Mesenchymal stem cell (in vitro differentiated cells and primary cell): ENCODE data around the gene SFSWAP.

Experiments used
- DNase-seq: peaks from one replicate; pipeline ENCODE4 v3.0.0-alpha.2; 2013
- H2AFZ ChIP-seq: one replicate; pipeline ENCODE4 v1.6.1; 2013; ENCODE audit warnings: low read depth, mild to moderate bottlenecking, control low read depth, inconsistent platforms, low read length, moderate library complexity
- H2AK5ac ChIP-seq: 2 replicates; pipeline ENCODE4 v1.6.1; 2013; ENCODE audit warnings: low read length, moderate library complexity, mild to moderate bottlenecking, inconsistent platforms; ENCODE audit not compliant: severe bottlenecking
- H2BK120ac ChIP-seq: one replicate; pipeline ENCODE4 v1.6.1; 2013; ENCODE audit warnings: low read depth, mild to moderate bottlenecking, inconsistent platforms, low read length, moderate library complexity
- H2BK12ac ChIP-seq, 2 experiments: one replicate each; pipeline ENCODE4 v1.6.1; 2013; ENCODE audit warnings: inconsistent platforms in 2 of 2, low read length in 2 of 2, mild to moderate bottlenecking in 2 of 2, moderate library complexity in 2 of 2, control low read depth in 1 of 2
- H2BK15ac ChIP-seq: one replicate; pipeline ENCODE4 v1.6.1; 2013; ENCODE audit warnings: mild to moderate bottlenecking, low read depth, inconsistent platforms; ENCODE audit not compliant: poor library complexity, severe bottlenecking
- H2BK5ac ChIP-seq: 2 replicates; pipeline ENCODE4 v1.6.1; 2013; ENCODE audit warnings: low read depth, mild to moderate bottlenecking, low read length, control low read depth, inconsistent platforms; ENCODE audit not compliant: poor library complexity, severe bottlenecking
- H3K14ac ChIP-seq, 2 experiments: one replicate each; pipeline ENCODE4 v1.6.1; 2013; ENCODE audit warnings: inconsistent platforms in 2 of 2, low read length in 2 of 2, control low read depth in 1 of 2, mild to moderate bottlenecking in 1 of 2, moderate library complexity in 1 of 2
- H3K18ac ChIP-seq, 2 experiments: one replicate each; pipeline ENCODE4 v1.6.1; 2013; ENCODE audit warnings: inconsistent platforms in 2 of 2, low read length in 2 of 2, control low read depth in 1 of 2, low read depth in 1 of 2, mild to moderate bottlenecking in 1 of 2
- H3K23ac ChIP-seq, 2 experiments: one replicate each; pipeline ENCODE4 v1.6.1; 2013; ENCODE audit warnings: inconsistent platforms in 2 of 2, low read length in 2 of 2, mild to moderate bottlenecking in 2 of 2, moderate library complexity in 2 of 2, control low read depth in 1 of 2
- H3K27ac ChIP-seq: 2 replicates; pipeline ENCODE4 v1.5.1; 2013; ENCODE audit warnings: mild to moderate bottlenecking, moderate library complexity, low read length, control low read depth, inconsistent platforms; ENCODE audit not compliant: poor library complexity, severe bottlenecking
- H3K27me3 ChIP-seq, 2 experiments: 2 replicates each; pipeline versions ENCODE4 v1.6.1 to v1.7.0; 2013; ENCODE audit warnings: low read length in 2 of 2, mild to moderate bottlenecking in 2 of 2, moderate library complexity in 2 of 2, control low read depth in 1 of 2, inconsistent platforms in 1 of 2; ENCODE audit not compliant: control insufficient read depth in 1 of 2, insufficient read depth in 1 of 2
- H3K36me3 ChIP-seq, 2 experiments: 2 replicates each; pipeline versions ENCODE4 v1.6.1 to v1.7.0; 2013; ENCODE audit warnings: low read length in 2 of 2, control low read depth in 1 of 2, inconsistent platforms in 1 of 2, low read depth in 1 of 2, mild to moderate bottlenecking in 1 of 2; ENCODE audit not compliant: insufficient read depth in 2 of 2, control insufficient read depth in 1 of 2
- H3K4ac ChIP-seq, 2 experiments: one replicate each; pipeline ENCODE4 v1.6.1; 2013; ENCODE audit warnings: inconsistent platforms in 2 of 2, low read length in 2 of 2, mild to moderate bottlenecking in 2 of 2, moderate library complexity in 2 of 2, control low read depth in 1 of 2, low read depth in 1 of 2
- H3K4me1 ChIP-seq: 2 replicates; pipeline ENCODE4 v1.6.1; 2013; ENCODE audit warnings: low read depth, low read length, control low read depth; ENCODE audit not compliant: control insufficient read depth, insufficient read depth
- H3K4me2 ChIP-seq: 2 replicates; pipeline ENCODE4 v1.6.1; 2013; ENCODE audit warnings: low read length, mild to moderate bottlenecking, inconsistent platforms; ENCODE audit not compliant: poor library complexity, severe bottlenecking
- H3K4me3 ChIP-seq, 2 experiments: 2 replicates each; pipeline versions ENCODE4 v1.5.1 to v1.7.0; 2013; ENCODE audit warnings: low read length in 2 of 2, mild to moderate bottlenecking in 2 of 2, control low read depth in 1 of 2, low read depth in 1 of 2; ENCODE audit not compliant: insufficient read depth in 1 of 2
- H3K79me1 ChIP-seq: replicated peaks from 2 replicates; pipeline ENCODE4 v1.6.1; 2013; ENCODE audit warnings: mild to moderate bottlenecking, control low read depth, low read length, inconsistent platforms; ENCODE audit not compliant: poor library complexity, severe bottlenecking
- H3K9ac ChIP-seq: 2 replicates; pipeline ENCODE4 v1.7.0; 2013; ENCODE audit warnings: mild to moderate bottlenecking, low read length, moderate library complexity
- H3K9me3 ChIP-seq: 2 replicates; pipeline ENCODE4 v1.7.0; 2013; ENCODE audit warnings: mild to moderate bottlenecking, low read length; ENCODE audit not compliant: control insufficient read depth
- H4K8ac ChIP-seq: one replicate; pipeline ENCODE4 v1.6.1; 2013; ENCODE audit warnings: inconsistent platforms, mild to moderate bottlenecking, low read length, moderate library complexity
- H4K91ac ChIP-seq: one replicate; pipeline ENCODE4 v1.6.1; 2013; ENCODE audit warnings: mild to moderate bottlenecking, low read length, inconsistent platforms
- WGBS: methylation state at CpG from one replicate; pipeline ENCODE4 v1.1.7; 2013; ENCODE audit warnings: mixed read lengths; 5-methylcytosine and 5-hydroxymethylcytosine counted together

Gene SFSWAP

DNA sequence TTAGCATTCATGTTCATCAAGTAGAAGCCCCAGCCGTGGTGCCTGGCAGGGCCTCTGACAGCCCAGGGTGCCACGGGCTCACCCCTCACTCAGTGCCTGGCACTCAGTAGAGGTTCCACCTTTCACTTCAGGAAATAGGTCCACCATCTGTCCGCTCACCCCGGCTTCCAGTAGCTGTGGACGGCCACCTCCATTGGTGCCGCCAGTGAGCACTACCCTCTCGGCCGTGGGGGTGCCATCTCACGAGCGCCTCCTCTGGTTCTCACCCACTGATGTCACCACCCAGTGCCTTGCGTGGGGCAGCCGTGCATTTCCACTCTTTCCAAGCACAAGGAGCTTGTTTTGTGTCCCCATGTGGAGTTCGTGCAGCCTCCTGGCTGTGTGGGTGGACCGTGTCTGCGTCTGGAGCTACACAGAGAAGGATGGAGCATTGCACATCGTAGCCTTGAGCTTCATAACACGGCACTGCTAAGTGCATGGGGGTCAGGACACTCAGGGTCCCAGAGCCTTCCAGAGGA lies 76.3 kb downstream of the SFSWAP start:
- no peaks in the 10 kb centered on the region for H3K27me3 ChIP-seq
- WGBS: 97% methylated on average over 17 of the region's 17 CpGs
- H3K4me3 ChIP-seq: no peak overlapping the region
- no peak overlapping the region for H3K14ac ChIP-seq
- H2AFZ ChIP-seq: no peak overlapping the region
- H4K91ac ChIP-seq: no peak overlapping the region
- no peaks in the 10 kb centered on the region for H3K9me3 ChIP-seq
- H3K4ac ChIP-seq: no peak overlapping the region
- H2BK5ac ChIP-seq: no peak overlapping the region
- H3K18ac ChIP-seq: no peak overlapping the region
- peaks cover 51 to 76% of the 10 kb centered on the region in 2 experiments for H3K36me3 ChIP-seq
- H2BK120ac ChIP-seq: no peak overlapping the region
- no peak for DNase-seq
- no peak overlapping the region for H3K9ac ChIP-seq
- H3K27ac ChIP-seq: no peak overlapping the region
- H3K23ac ChIP-seq: no peak overlapping the region
- H2BK12ac ChIP-seq: no peak overlapping the region
- peaks cover 23% of the 10 kb centered on the region for H3K79me1 ChIP-seq
- no peak overlapping the region for H2BK15ac ChIP-seq
- no peak overlapping the region for H2AK5ac ChIP-seq
- peak overlapping the region; percentile 27 for H4K8ac ChIP-seq
- H3K4me2 ChIP-seq: no peak overlapping the region
- H3K4me1 ChIP-seq: peaks cover 6% of the 10 kb centered on the region

DNA sequence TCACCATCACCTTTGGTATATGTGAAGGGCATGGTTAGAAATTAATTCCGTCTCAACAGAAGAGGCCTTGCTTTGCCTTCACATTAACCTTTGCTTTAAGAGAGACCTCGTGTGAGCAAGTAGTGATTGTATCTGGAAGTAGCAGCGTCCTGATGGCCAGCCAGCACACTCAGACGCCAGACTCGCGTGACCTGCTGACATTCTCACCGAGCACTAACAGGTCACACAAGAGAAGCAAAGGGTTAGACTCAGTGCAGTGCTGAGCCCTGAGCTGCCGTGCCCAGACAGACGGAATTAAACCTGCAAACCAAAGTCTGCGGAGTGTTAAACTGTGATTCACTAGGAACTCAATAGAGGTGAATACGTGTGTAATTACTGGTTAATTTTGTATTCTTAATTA lies 77.2 kb downstream of the SFSWAP start:
- 92% methylated on average over 10 of the region's 11 CpGs for WGBS
- Histone ChIP-seq H3K4me3 (no peak overlapping the region), H4K8ac (no peak overlapping the region), H3K27me3 (no peaks in the 10 kb centered on the region), H3K36me3 (peaks cover 59 to 76% of the 10 kb centered on the region in 2 experiments), H3K9me3 (no peaks in the 10 kb centered on the region), H2BK5ac (no peak overlapping the region), H3K4me1 (peaks cover 6% of the 10 kb centered on the region), H3K4ac (no peak overlapping the region), H3K9ac (no peak overlapping the region), H2AK5ac (no peak overlapping the region), H2BK120ac (no peak overlapping the region), H3K79me1 (peaks cover 21% of the 10 kb centered on the region), H3K18ac (no peak overlapping the region), H2BK12ac (no peak overlapping the region), H3K23ac (no peak overlapping the region), H3K14ac (no peak overlapping the region), H4K91ac (no peak overlapping the region), H2BK15ac (no peak overlapping the region), H3K4me2 (no peak overlapping the region), H2AFZ (no peak overlapping the region), H3K27ac (no peak overlapping the region)
- no peak for DNase-seq

DNA sequence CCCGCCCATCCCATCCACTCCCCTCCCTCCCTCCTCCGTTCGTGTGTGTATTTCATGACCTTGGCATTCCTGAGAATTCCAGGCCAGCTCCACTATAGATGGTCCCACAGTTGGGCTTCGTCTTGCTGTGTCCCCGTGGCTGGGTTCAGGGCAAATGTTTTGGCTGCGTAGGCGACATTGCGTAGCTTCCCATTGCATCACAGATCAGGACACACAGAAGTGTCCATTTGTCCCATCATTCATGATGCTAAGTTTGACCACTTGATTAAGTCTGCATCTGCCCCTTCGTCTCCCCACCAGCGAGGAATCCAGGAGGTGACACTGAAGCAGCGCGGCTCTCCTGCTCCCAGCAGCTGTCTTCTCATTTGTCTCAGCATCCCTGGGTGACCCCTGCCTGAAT lies 78.7 kb downstream of the SFSWAP start:
- Histone ChIP-seq H3K4me1 (peaks cover 2% of the 10 kb centered on the region), H3K4ac (no peak overlapping the region), H2AK5ac (no peak overlapping the region), H3K36me3 (peaks cover 69 to 87% of the 10 kb centered on the region in 2 experiments), H3K4me3 (no peak overlapping the region), H4K8ac (no peak overlapping the region), H3K23ac (no peak overlapping the region), H2AFZ (no peak overlapping the region), H2BK5ac (no peak overlapping the region), H3K27ac (no peak overlapping the region), H3K9ac (no peak overlapping the region), H4K91ac (peak overlapping the region; percentile 7), H2BK15ac (no peak overlapping the region), H2BK12ac (no peak overlapping the region), H3K4me2 (no peak overlapping the region), H3K79me1 (peaks cover 26% of the 10 kb centered on the region), H2BK120ac (no peak overlapping the region), H3K14ac (no peak overlapping the region), H3K18ac (no peak overlapping the region), H3K9me3 (no peaks in the 10 kb centered on the region), H3K27me3 (no peaks in the 10 kb centered on the region)
- no peak for DNase-seq
- WGBS: 97% methylated on average over 12 of the region's 12 CpGs

DNA sequence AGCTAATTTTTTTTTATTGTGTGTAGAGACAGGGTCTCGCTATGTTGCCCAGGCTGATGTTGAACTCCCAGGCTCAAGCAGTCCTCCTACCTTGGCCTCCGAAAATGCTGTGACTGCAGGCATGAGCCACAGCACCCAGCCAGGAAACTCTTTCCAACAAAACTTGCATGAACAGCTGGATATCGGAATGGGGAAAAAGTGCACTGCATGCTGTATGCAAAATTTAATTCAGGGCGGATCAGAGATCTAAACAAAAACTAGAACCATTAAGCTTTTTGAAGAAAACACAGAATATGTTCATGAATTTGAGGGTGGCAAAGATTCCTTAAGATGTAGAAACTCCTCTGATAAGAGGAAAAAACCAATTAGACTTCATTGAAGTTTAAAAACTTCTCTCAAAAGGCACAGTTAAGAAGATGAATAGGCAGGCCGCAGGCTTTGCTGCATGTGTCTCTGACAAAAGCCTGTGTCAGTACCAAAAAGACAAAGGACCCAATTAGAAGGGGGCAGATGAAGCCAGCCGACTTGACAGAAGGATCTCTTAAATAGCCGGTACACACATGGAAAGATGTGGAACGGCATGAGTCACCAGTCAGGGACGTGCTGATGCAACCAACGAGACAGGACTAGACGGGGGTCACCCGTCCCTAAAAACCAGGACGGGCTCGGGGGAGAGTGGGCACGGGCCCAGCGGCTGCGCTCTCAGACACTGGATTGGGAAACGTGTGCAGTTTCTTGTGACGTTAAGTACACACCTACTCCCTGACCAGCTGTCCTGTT lies 82.5 kb downstream of the SFSWAP start:
- DNase-seq: peak; percentile 29
- no peak overlapping the region for H2BK5ac ChIP-seq
- no peak overlapping the region for H3K27ac ChIP-seq
- no peaks in the 10 kb centered on the region for H3K9me3 ChIP-seq
- no peak overlapping the region for H2BK15ac ChIP-seq
- no peak overlapping the region for H3K18ac ChIP-seq
- H3K79me1 ChIP-seq: peaks cover 15% of the 10 kb centered on the region
- no peak overlapping the region for H2AK5ac ChIP-seq
- no peak overlapping the region for H3K14ac ChIP-seq
- H2BK12ac ChIP-seq: no peak overlapping the region
- 81% methylated on average over 16 of the region's 19 CpGs for WGBS
- H2BK120ac ChIP-seq: no peak overlapping the region
- no peaks in the 10 kb centered on the region for H3K27me3 ChIP-seq
- H3K4me1 ChIP-seq: peaks cover 2% of the 10 kb centered on the region
- no peak overlapping the region for H4K8ac ChIP-seq
- H3K23ac ChIP-seq: no peak overlapping the region
- H3K4me3 ChIP-seq: no peak overlapping the region
- H3K4ac ChIP-seq: no peak overlapping the region
- no peak overlapping the region for H3K4me2 ChIP-seq
- H2AFZ ChIP-seq: no peak overlapping the region
- H3K9ac ChIP-seq: no peak overlapping the region
- H4K91ac ChIP-seq: no peak overlapping the region
- H3K36me3 ChIP-seq: peaks cover 69 to 77% of the 10 kb centered on the region in 2 experiments
